ENCODE measurements around the gene DAD1. TPM values are rescaled to one million over a fixed set of nuclear protein-coding genes. Genes with fewer than 3 reads are reported as not detected.

The DAD1 gene
- total RNA-seq, 2 donors from 2014 or later, result 176 to 193 TPM

DNA sequence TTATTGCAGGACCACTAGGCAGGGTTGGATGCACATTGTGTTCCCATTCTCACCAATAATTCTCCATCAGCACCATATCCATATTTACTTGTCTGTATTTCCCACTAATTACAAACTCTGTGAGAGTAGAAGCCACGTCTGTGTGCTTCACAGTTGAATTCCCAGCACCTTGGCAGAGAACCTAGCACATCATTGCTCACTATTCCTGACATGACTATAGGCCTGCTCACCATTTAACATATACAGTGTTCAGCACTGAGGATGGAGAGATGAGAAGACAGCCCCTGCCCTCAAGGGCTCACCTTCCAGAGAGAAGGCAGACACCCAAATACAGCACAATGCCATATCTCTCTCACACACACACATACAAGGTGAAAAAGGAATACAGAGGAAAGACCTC is 5.0 kb downstream of the DAD1 start:
- Histone ChIP-seq H3K27ac (ENCODE audit: low read depth, low read length) (no peak overlapping the region), H3K9me3 (ENCODE audit: control insufficient read depth, low read length) (no peaks in the 10 kb centered on the region), H3K4me1 (ENCODE audit: control insufficient read depth, insufficient read depth, low read length) (peaks cover 3% of the 10 kb centered on the region), H3K4me3 (ENCODE audit: low read length) (no peak overlapping the region), H3K36me3 (ENCODE audit: control insufficient read depth, insufficient read depth, low read length) (peaks cover 36% of the 10 kb centered on the region), H3K9ac (ENCODE audit: extremely low read depth, low read length, poor library complexity, severe bottlenecking) (no peak overlapping the region), H3K27me3 (ENCODE audit: control insufficient read depth, insufficient read depth, low read length, poor library complexity, severe bottlenecking) (no peaks in the 10 kb centered on the region)
- peaks cover 37% of the 10 kb centered on the region for H3K4me1 Mint-ChIP-seq
- TF ChIP-seq CTCF (conservative IDR thresholded peaks at IDR 0.05), result no peak
- WGBS, 2 experiments (ENCODE audit: insufficient coverage in 1 of 2, insufficient read length in 1 of 2), result 91 to 100% methylated on average over 1 of the region's 1 CpG
- H3K27ac Mint-ChIP-seq, result no peak overlapping the region
- H3K36me3 Mint-ChIP-seq (ENCODE audit: low read depth), result peaks cover 41% of the 10 kb centered on the region
- no peak overlapping the region for H3K4me3 Mint-ChIP-seq
- DNase-seq, result no peak
- no peaks in the 10 kb centered on the region for H3K27me3 Mint-ChIP-seq (ENCODE audit: insufficient read depth)
- H3K9me3 Mint-ChIP-seq, result no peaks in the 10 kb centered on the region

- DNase-seq, result no peak
- Histone ChIP-seq H3K27ac (ENCODE audit: low read depth, low read length) (no peak overlapping the region), H3K4me3 (ENCODE audit: low read length) (no peak overlapping the region), H3K9ac (ENCODE audit: extremely low read depth, low read length, poor library complexity, severe bottlenecking) (no peak overlapping the region), H3K4me1 (ENCODE audit: control insufficient read depth, insufficient read depth, low read length) (peaks cover 3% of the 10 kb centered on the region), H3K36me3 (ENCODE audit: control insufficient read depth, insufficient read depth, low read length) (peaks cover 48% of the 10 kb centered on the region), H3K27me3 (ENCODE audit: control insufficient read depth, insufficient read depth, low read length, poor library complexity, severe bottlenecking) (no peaks in the 10 kb centered on the region), H3K9me3 (ENCODE audit: control insufficient read depth, low read length) (no peaks in the 10 kb centered on the region)
- Mint-ChIP-seq H3K36me3 (ENCODE audit: low read depth) (peaks cover 44% of the 10 kb centered on the region), H3K27me3 (ENCODE audit: insufficient read depth) (no peaks in the 10 kb centered on the region), H3K4me3 (no peak overlapping the region), H3K27ac (no peak overlapping the region), H3K4me1 (peaks cover 22% of the 10 kb centered on the region), H3K9me3 (no peaks in the 10 kb centered on the region)
- 92% methylated on average over 2 of the region's 2 CpGs; no CpG with 5 or more reads in 1 of the 2 experiments for WGBS, 2 experiments (ENCODE audit: insufficient coverage in 1 of 2, insufficient read length in 1 of 2)
- TF ChIP-seq CTCF (conservative IDR thresholded peaks at IDR 0.05), result no peak
These were observed 8.4 kb downstream of the DAD1 start for GRCh38 chr14:22580625-22581024.

DNA sequence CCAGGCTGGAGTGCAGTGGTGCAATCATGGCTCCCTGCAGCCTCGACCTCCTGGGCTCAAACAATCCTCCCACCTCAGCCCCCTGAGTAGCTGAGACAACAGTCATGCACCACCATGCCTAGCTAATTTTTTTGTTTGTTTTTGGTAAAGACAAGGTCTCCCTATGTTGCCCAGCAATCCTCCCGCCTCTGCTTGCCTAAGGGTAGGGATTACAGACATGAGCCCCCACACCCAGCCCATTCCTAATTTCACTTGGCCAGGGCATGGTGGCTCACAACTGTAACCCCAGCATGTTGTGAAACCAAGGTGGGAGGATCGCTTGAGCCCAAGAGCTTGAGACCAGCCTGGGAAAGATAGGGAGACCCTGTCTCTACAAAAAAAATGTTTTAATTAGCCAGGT is 9.1 kb downstream of the DAD1 start:
- Mint-ChIP-seq H3K4me3 (peak overlapping the region; percentile 21), H3K27me3 (ENCODE audit: insufficient read depth) (no peaks in the 10 kb centered on the region), H3K36me3 (ENCODE audit: low read depth) (peaks cover 41% of the 10 kb centered on the region), H3K9me3 (no peaks in the 10 kb centered on the region), H3K4me1 (peaks cover 19% of the 10 kb centered on the region), H3K27ac (peak overlapping the region; percentile 74)
- WGBS, 2 experiments (ENCODE audit: insufficient coverage in 1 of 2, insufficient read length in 1 of 2), result 85 to 92% methylated on average over 2 to 3 of the region's 3 CpGs
- H3K36me3 ChIP-seq (ENCODE audit: control insufficient read depth, insufficient read depth, low read length), result peaks cover 53% of the 10 kb centered on the region
- H3K4me3 ChIP-seq (ENCODE audit: low read length), result no peak overlapping the region
- no peak for TF ChIP-seq CTCF (conservative IDR thresholded peaks at IDR 0.05)
- H3K4me1 ChIP-seq (ENCODE audit: control insufficient read depth, insufficient read depth, low read length), result peaks cover 3% of the 10 kb centered on the region
- H3K9ac ChIP-seq (ENCODE audit: extremely low read depth, low read length, poor library complexity, severe bottlenecking), result no peak overlapping the region
- no peak overlapping the region for H3K27ac ChIP-seq (ENCODE audit: low read depth, low read length)
- DNase-seq, result no peak
- H3K9me3 ChIP-seq (ENCODE audit: control insufficient read depth, low read length), result no peaks in the 10 kb centered on the region
- no peaks in the 10 kb centered on the region for H3K27me3 ChIP-seq (ENCODE audit: control insufficient read depth, insufficient read depth, low read length, poor library complexity, severe bottlenecking)

All from endodermal cell (in vitro differentiated cells).